GM12878 (cell line): ENCODE data around the gene TCEANC2. TPM values are rescaled to one million over a fixed set of nuclear protein-coding genes. Genes with fewer than 3 reads are reported as not detected.

ENCODE experiments used
- CHD1 ChIP-seq: IDR thresholded peaks from 2 replicates; pipeline ENCODE4 v1.6.1; 2012; ENCODE audit warnings: low read depth, low read length, improper control_type of control experiment
- CUX1 ChIP-seq: IDR thresholded peaks from 2 replicates; pipeline ENCODE4 v1.6.1; 2012; ENCODE audit warnings: improper control_type of control experiment, low read depth, low read length; ENCODE audit not compliant: insufficient replicate concordance
- EZH2 ChIP-seq: IDR thresholded peaks from 2 replicates; pipeline ENCODE4 v1.6.1; 2012; ENCODE audit warnings: low read depth, mild to moderate bottlenecking, control low read depth, inconsistent platforms, low read length, borderline replicate concordance; ENCODE audit not compliant: control insufficient read depth
- HDAC2 ChIP-seq: fragments of 200-600 bp; sonication (generic); IDR thresholded peaks from 2 replicates; pipeline ENCODE4 v1.6.1; 2017
- IKZF1 ChIP-seq: fragments of 450-650 bp; conservative IDR thresholded peaks from 2 replicates; pipeline ENCODE4 v1.6.1; 2017; ENCODE audit warnings: antibody characterized with exemption, mild to moderate bottlenecking
- MYB ChIP-seq: fragments of 150-350 bp; IDR thresholded peaks from 2 replicates; pipeline ENCODE4 v1.6.1; 2014; ENCODE audit warnings: mild to moderate bottlenecking, low read depth, low read length, borderline replicate concordance
- NKRF ChIP-seq: fragments of 450-650 bp; conservative IDR thresholded peaks from 2 replicates; pipeline ENCODE4 v1.6.1; 2017; ENCODE audit warnings: mild to moderate bottlenecking, moderate library complexity
- NR2C1 ChIP-seq: fragments of 450-650 bp; IDR thresholded peaks from 2 replicates; pipeline ENCODE4 v1.6.1; 2017; ENCODE audit warnings: antibody characterized with exemption, mild to moderate bottlenecking, moderate library complexity
- RCOR1 ChIP-seq: conservative IDR thresholded peaks from 2 replicates; pipeline ENCODE4 v1.6.1; 2012; ENCODE audit warnings: low read depth, low read length, improper control_type of control experiment
- SMARCA5 ChIP-seq: fragments of 450-650 bp; IDR thresholded peaks from 2 replicates; pipeline ENCODE4 v1.6.1; 2017; ENCODE audit warnings: mild to moderate bottlenecking
- ZBTB40 ChIP-seq: fragments of 450-650 bp; IDR thresholded peaks from 2 replicates; pipeline ENCODE4 v1.6.1; 2016; ENCODE audit warnings: mild to moderate bottlenecking, moderate library complexity, borderline replicate concordance
- ZNF384 ChIP-seq: IDR thresholded peaks from 2 replicates; pipeline ENCODE4 v1.6.1; 2012; ENCODE audit warnings: low read depth, mild to moderate bottlenecking, low read length, improper control_type of control experiment, borderline replicate concordance
- polyA plus RNA-seq, 11 experiments: library from polyadenylated mRNA; depleted of rRNA in 4 of 11; unstranded in 6 of 11; stranded (reverse) in 5 of 11; fragments of >200 nt; fragmentation: Nextera tagmentation in 4 of 11; fragmentation: Illumina TruSeq in 1 of 11; extraction: Ambion mirVana in 4 of 11; extraction: Trizol in 1 of 11; gene quantifications; 1 replicate in 1 of 11; 2 replicates in 10 of 11; pipeline versions ENCODE4 v1.2.1 to v1.2.3, GENCODE V29; 2011 to 2016; ENCODE audit warnings: inconsistent platforms in 2 of 11, missing spikeins in 2 of 11, low read depth in 1 of 11
- total RNA-seq, 4 experiments: library from RNA; depleted of rRNA in 3 of 4; stranded (reverse); fragments of >200 nt in 3 of 4; fragmentation: Illumina TruSeq in 1 of 4; extraction: Trizol in 1 of 4; gene quantifications; 2 replicates each; pipeline versions ENCODE4 v1.2.1 to v1.2.3, GENCODE V29; 2013 to 2021
- TF ChIP-seq, protein P1 (sequence below): fragments of 150-350 bp; IDR thresholded peaks from 2 replicates; pipeline ENCODE4 v1.6.1; 2014; ENCODE audit warnings: mild to moderate bottlenecking, low read depth, low read length
- TF ChIP-seq, protein P2 (sequence below): IDR thresholded peaks from 2 replicates; pipeline ENCODE4 v1.6.1; 2011; ENCODE audit warnings: borderline replicate concordance, low read depth, mild to moderate bottlenecking, moderate library complexity, low read length; ENCODE audit not compliant: insufficient read depth, poor library complexity, severe bottlenecking

Gene TCEANC2
- total and polyA plus RNA-seq, 10 of the 15 experiments (the other 5 are each of a cell fraction or from before 2014, with no cell fraction given), result 4.4 to 13.2 (median 6.4) TPM

- TF ChIP-seq NKRF (peak; percentile 82), RCOR1 (no peak), ZNF384 (no peak), EZH2 (no peak), CUX1 (no peak), HDAC2 (no peak), IKZF1 (peak; percentile 100), ZBTB40 (peak; percentile 97), CHD1 (no peak), SMARCA5 (no peak), MYB (no peak), NR2C1 (peak; percentile 83)
- TF ChIP-seq, protein P1, sequence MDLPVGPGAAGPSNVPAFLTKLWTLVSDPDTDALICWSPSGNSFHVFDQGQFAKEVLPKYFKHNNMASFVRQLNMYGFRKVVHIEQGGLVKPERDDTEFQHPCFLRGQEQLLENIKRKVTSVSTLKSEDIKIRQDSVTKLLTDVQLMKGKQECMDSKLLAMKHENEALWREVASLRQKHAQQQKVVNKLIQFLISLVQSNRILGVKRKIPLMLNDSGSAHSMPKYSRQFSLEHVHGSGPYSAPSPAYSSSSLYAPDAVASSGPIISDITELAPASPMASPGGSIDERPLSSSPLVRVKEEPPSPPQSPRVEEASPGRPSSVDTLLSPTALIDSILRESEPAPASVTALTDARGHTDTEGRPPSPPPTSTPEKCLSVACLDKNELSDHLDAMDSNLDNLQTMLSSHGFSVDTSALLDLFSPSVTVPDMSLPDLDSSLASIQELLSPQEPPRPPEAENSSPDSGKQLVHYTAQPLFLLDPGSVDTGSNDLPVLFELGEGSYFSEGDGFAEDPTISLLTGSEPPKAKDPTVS, result peak; percentile 14; the same call in 1 of the 2 replicates
- TF ChIP-seq, protein P2, sequence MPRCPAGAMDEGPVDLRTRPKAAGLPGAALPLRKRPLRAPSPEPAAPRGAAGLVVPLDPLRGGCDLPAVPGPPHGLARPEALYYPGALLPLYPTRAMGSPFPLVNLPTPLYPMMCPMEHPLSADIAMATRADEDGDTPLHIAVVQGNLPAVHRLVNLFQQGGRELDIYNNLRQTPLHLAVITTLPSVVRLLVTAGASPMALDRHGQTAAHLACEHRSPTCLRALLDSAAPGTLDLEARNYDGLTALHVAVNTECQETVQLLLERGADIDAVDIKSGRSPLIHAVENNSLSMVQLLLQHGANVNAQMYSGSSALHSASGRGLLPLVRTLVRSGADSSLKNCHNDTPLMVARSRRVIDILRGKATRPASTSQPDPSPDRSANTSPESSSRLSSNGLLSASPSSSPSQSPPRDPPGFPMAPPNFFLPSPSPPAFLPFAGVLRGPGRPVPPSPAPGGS, result no peak
These were observed at the start of gene TCEANC2, which contains the start of gene TMEM59 (continued) for GRCh38 chr1:54052934-54053744.
